CD4-positive, alpha-beta T cell treated with Interleukin-4 for 1 hour (primary cell): Measurements from ENCODE around the gene ZBTB26.

Experiments
- DNase-seq, 2 donors: peaks; one replicate each; pipeline ENCODE4 v3.0.0-alpha.2; 2020 to 2022

Gene ZBTB26

GRCh38 chr9:122931226-122932121, at the start of gene ZBTB26:
Gene ZBTB26, minus strand, starts transcription at chr9:122931512. Its CDS starts 11,578 bp downstream, at chr9:122919934.
- DNase-seq: peak; percentile 93

- DNase-seq: no peak
Measured at GRCh38 chr9:122978601-122979000, 47.3 kb upstream of the ZBTB26 start.

- DNase-seq: no peak
Measured at GRCh38 chr9:122975196-122975595, 43.9 kb upstream of the ZBTB26 start.

GRCh38 chr9:122961139-122961538, 29.8 kb upstream of the ZBTB26 start:
- no peak for DNase-seq

- DNase-seq: no peak
Measured at GRCh38 chr9:122955961-122956360, 24.6 kb upstream of the ZBTB26 start.

- DNase-seq: no peak
Measured at GRCh38 chr9:122954253-122954691, 23.0 kb upstream of the ZBTB26 start.

- no peak for DNase-seq
Measured at GRCh38 chr9:122951056-122951455, 19.7 kb upstream of the ZBTB26 start.

- DNase-seq: no peak
Measured at GRCh38 chr9:122950263-122950662, 19.0 kb upstream of the ZBTB26 start.

GRCh38 chr9:122949696-122950095, 18.4 kb upstream of the ZBTB26 start:
- DNase-seq: no peak

GRCh38 chr9:122948313-122948712, 17.0 kb upstream of the ZBTB26 start:
- DNase-seq: peak in 1 of 2 donors; percentile 10

GRCh38 chr9:122946461-122947005, 15.2 kb upstream of the ZBTB26 start:
- DNase-seq: no peak

GRCh38 chr9:122944960-122945888, 13.9 kb upstream of the ZBTB26 start:
- DNase-seq: no peak

GRCh38 chr9:122941582-122942234, 10.4 kb upstream of the ZBTB26 start:
- DNase-seq: no peak

- DNase-seq: peak; percentile 98 to 99
Measured at GRCh38 chr9:122940749-122941581, 9.7 kb upstream of the ZBTB26 start, which contains the start of gene RABGAP1. Gene RABGAP1, plus strand, starts transcription at chr9:122941020. Its CDS starts 16,040 bp downstream, at chr9:122957060.

GRCh38 chr9:122940454-122940748, 9.1 kb upstream of the ZBTB26 start:
- DNase-seq: no peak

- no peak for DNase-seq
Measured at GRCh38 chr9:122939601-122940000, 8.3 kb upstream of the ZBTB26 start.

GRCh38 chr9:122936883-122937282, 5.6 kb upstream of the ZBTB26 start:
- DNase-seq: no peak

GRCh38 chr9:122936464-122936863, 5.2 kb upstream of the ZBTB26 start:
- DNase-seq: no peak

GRCh38 chr9:122930541-122931225, 629 bp downstream of the ZBTB26 start:
- DNase-seq: peak in 1 of 2 donors; percentile 4

GRCh38 chr9:122929796-122930354, 1.4 kb downstream of the ZBTB26 start:
- DNase-seq: no peak

GRCh38 chr9:122923947-122924346, 7.4 kb downstream of the ZBTB26 start:
- DNase-seq: no peak
